Daoy (cell line): Measurements from ENCODE around the gene RPRML. TPM values are rescaled to one million over a fixed set of nuclear protein-coding genes. Genes with fewer than 3 reads are reported as not detected.
"Not testable (repeated sequence)": the region's sequence is repeated elsewhere in the genome, so short reads cannot be mapped to it uniquely, and the experiment has no call there.

Experiments
- DNase-seq: peaks from one replicate; pipeline ENCODE4 v3.0.0-alpha.2; 2015; ENCODE audit warnings: low read depth
- total RNA-seq: library from RNA; depleted of rRNA; stranded (reverse); fragments of >200 nt; shearing (Covaris generic); gene quantifications from 2 replicates; pipeline ENCODE4 v1.2.3, GENCODE V29; 2014

RPRML gene
- total RNA-seq, 1 experiment from 2014 or later, result 0.29 TPM

DNA sequence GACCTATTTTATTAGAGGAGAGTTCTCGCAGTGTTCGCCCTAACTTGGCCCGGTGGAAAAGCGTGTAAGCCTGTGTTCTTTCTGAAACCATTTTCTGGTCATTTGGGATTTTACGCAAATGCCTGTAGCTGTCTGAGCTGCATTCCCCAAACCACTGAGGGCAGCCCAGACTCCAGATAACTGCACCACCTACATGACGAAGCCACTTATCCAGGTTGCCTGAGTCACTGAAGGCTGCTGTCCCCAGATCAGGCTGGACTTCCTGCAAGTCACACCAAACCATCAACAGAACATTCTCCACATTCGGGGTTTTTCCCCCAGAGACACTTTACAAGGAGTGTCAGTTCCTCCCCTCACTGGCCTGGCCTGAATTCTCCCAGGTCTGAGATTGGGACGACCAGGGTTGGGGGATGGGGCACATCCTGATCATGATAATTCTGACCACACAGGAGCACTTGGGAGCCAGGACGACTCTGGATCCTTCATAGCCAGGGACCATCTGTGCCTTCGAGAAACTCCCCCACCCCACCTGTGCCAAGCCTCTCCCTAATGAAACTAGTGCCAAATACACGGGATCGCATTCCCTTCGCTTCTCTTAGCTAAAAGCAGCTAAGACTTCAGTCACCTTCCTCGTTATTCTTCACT is 2.3 kb downstream of the RPRML start:
- peak; percentile 86 for DNase-seq

DNA sequence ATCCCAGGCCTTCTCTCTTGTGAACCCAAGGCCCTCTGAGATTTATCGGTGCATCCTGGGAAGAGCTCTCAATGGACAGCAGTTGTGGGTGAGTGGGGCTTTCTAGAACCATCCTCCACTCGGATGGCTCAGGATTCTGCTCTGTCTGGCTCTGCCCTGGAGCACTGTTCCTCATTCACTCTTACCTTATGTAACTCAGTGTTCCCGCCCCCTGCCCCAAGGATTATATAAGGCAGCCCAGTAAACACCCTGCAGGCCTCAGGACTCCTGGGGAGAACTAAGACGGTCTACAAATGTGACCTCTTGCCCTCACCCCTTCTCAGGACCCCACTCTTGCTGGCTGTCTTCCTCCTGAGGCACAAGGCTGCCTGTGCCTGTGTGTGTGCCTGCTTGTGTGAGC is 3.8 kb downstream of the RPRML start:
- no peak for DNase-seq

DNA sequence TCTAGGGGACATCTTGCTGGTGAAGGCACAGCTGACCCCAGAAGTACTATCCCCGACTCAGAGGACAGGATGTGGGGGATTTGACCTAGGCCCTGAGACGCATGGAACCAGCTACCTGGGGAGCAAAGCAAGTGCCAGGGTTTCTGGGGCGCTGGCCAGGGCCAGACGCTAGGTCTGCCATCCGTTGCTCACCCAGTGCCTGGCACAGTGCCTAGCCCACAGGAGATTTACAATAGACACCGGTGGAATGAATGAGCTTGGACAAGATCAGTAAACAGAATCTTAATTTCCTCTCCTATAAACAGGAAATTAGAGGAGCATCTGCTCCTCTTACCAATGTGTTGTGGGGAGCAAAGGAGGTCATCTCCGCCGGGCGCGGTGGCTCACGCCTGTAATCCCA is 5.0 kb downstream of the RPRML start:
- no peak for DNase-seq

DNA sequence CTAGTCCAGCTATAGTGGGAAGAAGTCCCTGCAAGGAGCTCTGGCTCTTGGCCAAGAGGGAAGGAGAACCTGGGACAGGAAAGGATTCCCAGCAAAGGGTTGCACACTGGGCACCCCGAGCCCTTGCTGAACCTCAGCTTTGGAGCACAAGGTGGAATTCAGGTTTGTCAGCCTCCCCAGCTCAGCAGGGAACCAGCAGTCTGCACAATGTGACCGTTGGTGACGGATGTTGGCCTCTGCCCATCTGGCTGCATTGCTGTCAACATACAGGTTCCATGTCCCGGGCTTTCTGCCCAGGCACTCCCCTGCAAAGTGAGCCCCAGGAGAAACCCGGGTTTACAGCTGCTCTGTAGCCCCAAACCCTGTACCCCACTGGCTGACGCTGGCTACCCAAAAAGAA is 6.7 kb downstream of the RPRML start:
- no peak for DNase-seq

DNA sequence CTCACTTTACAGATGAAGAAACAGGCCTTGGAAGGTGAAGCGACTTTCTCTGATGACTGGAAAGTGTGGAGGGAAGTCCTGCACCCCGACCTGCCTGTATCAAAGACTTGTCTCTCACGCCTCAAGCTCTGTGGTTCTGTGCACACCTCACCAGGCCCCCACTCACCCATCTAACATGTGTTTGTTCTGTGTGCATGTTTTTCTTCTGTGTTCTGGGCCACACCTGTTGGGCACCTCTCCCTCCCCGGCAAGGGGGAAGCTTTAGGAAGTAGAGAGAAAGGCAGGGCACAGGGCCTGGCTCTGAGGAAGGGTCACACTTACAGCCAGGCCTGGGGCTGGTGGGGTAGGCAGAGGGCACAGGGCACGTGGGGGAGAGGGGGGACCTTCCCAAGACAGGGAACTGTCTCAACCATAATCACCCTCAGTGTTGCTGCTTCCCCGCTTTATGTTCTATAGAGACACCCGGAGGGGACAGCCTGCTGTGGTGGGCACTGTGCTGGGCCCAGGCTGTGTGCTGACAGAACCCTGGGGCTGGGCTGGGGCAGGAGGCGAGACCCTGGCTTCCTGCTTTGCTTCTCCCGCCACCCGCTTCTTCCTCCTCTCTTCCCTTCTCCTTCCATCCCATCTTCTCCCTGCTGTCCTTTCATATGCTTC is 7.3 kb downstream of the RPRML start:
- DNase-seq, result no peak

DNA sequence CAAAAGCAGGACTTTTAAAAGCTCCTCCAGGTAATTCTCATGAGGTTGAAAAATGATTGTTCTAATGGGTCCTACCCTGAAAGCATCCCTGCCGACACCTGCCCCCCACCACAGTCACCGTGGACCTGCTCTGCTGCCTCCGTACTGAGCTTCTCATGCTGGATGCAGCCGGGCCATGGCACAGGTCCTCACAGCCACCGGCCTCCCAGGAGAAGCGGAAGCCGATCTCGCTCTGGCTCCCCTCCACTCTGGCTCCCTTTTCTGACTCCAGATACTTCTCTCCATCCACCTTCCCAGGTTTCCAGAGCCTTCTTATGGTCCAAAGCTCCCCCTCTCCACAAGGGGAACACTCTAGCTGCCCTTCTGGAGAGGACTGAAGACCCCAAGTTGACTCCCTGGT is 10.2 kb downstream of the RPRML start:
- no peak for DNase-seq

DNA sequence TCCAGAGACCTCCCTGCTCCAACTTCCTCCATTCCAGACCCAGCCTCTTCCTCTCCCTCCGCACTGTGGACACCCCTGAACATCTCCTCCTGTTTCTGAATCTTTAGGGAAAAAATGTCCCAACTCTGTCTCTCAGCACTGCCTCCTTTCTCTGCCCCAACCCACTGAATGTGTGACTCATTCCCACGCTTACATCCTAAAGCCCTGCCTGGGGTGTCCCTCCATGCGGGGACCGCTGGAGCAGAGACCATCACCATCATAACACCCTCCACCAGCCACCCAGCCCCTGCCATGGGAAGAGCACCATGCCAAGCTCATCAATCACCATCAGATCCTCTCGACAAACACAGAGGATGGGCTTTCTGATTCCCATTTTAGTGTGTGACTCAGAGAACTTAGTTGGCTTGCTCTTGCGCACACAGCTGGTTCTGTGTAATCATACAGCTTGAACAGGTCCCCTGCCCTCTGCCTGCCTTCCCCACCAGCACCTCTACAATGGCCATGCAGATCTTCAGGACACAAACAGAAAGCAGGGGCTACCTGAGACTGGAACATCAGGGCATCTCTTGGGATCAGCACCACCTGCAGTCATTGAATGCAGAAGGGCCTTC is 10.7 kb downstream of the RPRML start:
- no peak for DNase-seq

DNA sequence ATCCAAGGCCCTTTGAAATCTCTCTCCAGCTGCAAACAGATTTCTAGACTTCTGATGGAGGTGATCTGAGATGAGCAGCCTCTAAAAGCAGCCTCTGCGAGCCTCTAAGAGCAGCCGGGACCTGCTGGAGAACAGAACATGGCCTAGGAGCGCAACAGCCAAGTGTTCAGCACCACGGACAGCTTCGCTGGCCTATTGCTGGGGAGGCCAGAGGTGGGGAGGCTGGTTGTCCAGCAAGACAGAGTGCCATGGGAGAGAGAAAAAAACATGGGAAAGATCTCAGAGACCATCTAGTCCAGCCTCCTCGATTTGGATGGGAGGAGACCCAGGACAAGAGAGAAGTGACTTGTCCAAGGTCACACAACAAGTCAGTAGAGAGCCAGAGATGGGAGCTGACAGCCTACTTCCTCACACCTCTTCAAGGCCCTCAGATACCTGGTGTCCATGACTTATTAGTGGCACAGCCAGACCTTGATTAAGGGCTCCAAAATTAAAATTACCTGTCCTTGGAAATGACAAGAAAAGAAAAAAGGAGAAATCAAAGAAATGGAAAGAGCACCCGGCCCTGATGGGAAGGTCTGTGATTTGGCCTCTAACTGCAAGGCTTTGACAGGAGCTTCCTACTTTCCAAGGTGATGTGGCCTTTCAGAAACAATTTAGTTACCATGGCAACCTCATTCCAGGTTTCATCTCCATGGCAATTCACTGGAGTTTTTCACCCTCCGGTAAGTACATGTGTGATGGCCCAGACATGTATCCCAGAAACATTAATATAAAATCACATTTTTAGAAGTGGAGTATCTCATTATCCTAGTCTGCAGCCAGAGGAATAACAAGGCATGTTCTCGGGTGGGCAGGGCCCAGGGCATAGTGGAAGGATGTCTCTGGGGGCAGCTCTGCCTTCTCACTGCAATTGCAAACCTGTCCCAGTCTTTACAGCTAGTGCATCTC is 14.5 kb downstream of the RPRML start:
- no peak for DNase-seq

DNA sequence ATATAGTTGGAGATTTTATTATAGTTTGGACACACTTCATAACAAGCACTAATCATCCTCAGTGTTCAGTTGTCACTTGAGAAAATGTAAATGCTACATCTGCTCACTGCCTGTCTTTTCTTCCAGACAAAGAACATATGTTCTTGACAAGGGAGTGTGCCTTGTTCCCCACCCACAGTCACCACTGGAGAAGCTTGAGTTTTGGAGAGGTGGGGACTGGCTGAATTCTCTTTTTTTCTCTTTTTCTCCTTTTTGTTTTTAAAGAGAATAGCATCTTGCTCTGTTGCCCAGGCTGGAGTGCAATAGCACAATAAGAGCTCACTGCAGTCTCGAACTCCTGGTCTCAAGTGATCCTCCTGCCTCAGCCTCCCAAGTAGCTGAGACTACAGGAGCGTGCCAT is 15.5 kb downstream of the RPRML start:
- no peak for DNase-seq

DNA sequence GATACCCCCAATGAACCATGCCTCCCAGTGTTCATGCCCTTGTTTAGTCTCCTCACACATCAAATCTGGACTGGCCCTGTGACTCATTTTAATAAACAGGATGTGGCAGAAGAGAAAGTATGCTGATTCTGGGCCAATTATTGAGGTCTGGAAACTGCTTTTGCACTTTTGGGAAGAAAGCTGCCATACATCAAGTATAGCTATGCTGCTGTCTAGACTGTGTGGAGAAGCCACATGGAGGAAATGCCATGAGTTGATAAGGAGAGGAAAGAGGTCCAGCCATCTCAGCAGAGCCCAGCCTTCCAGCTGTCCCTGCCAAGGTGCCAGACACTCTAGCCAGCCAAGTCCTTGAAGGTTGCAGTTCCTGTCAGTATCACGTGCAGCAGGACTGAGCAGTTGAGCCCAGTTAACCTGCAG is 16.7 kb downstream of the RPRML start:
- peak; percentile 63 for DNase-seq

DNA sequence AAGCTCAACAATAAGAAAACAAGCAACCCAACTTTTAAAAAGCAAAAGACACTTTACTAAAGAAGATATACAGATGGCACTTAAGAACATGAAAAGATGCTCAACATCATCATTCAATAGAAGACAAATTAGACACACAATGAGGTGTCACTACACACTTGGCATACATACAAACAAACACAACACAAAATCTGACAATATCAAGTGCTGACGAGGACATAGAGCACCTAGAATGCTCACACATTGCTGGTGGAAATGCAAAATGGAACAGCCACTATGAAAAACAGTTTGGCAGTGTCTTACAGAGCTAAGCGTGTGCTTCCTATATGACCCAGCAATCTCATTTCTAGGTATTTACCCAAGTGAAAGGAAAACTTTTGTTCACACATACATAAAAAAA is 18.9 kb downstream of the RPRML start:
- DNase-seq, result no peak

DNA sequence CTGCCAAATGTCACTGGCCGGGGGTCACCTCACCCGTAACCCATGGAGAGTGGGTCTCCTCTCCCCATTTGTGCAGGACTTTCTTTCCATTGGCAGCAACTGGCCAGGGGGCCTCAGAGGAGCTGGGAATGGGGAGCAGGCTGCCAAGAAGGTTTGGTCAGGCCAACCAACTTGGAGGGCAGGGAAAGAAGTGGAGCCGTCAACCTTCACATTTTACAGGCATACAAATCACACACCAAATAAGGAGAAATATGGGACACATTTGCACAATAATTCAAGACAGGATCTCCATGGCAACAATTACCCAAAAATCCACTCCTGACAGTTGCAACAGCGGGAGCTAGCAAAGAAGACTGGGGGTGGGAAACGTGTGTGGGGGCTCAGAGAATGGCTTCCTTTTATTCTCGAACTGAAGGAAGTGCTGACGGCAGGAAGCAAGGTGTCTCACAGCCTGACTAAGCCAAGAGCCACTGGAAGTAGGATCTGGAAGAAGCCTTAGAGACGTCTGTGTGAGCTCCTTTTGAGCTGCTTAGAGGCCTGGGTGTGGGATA is 20.9 kb downstream of the RPRML start:
- no peak for DNase-seq

DNA sequence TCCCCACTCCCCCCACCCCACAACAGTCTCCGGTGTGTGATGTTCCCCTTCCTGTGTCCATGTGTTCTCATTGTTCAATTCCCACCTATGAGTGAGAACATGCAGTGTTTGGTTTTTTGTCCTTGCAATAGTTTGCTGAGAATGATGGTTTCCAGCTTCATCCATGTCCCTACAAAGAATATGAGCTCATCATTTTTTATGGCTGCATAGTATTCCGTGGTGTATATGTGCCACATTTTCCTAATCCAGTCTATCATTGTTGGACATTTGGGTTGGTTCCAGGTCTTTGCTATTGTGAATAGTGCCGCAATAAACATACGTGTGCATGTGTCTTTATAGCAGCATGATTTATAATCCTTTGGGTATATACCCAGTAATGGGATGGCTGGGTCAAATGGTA is 25.9 kb downstream of the RPRML start:
- DNase-seq, result not testable (repeated sequence)

DNA sequence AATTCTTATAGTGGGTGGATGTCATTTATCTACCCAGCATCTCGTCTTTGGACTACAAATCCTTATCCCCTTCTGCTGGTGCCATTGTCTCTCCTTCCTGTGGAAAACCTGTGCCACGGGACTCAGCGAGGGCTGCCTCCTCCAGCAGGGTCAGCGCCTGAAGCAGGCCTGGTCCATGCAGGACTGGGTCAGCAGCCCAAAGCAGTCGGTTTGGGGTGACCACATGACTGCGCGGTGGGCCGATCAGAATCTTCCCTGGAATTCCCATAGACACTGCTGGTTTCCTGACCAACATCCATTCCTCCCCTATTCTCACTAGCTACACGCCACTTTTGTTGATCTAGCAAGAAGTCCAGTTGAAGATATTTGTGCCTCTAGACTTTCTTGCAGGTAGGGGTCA is 26.9 kb downstream of the RPRML start:
- DNase-seq, result no peak

DNA sequence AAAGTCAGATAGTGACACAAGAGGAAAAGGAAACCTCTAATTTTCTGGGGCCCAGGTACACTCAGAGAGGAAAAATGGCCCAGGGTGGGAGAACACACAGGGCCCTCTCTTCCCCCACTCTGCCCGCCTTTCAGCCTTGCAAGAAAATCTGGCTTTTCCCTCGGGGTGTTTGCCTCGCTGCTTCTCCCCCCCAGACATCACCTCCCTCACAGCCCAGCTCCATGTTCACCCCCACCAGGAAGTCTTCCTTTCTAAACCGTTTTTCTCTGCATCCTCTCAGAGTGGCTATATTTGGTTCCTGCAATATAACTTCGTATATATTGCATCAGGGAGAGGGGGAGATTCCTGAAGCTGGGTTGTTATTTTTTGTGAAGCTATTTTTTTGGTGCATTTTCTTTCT is 27.3 kb downstream of the RPRML start:
- DNase-seq, result no peak

DNA sequence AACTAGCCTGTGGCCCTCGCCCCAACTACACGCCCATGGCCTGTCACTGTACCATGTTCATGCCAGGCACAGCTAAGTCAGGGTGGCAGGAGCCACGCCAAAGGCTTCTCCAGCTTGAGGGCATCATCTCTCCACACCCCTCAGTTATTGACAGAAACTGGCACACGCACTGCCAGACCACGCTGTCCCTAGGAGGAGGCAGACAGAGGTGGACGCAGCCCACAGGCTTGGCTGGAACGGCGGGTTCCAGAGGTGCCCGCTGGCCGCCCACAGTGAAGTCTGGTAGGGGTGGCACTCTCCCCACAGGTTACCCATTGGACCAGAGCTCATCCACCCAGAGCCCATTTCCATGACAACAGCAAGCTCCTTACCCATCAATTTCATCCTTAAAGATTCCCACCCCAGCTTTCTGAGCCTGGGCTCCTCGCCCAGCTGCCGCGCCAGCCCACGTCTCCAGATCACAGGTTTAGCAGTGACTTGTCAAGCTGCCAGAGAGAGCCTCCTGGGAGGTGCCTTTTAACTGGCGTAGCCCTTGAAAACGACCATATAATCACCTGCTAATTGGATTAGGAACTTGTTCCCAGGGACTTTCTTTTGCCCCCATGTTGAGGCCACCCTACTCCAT is 27.9 kb downstream of the RPRML start:
- DNase-seq, result no peak

DNA sequence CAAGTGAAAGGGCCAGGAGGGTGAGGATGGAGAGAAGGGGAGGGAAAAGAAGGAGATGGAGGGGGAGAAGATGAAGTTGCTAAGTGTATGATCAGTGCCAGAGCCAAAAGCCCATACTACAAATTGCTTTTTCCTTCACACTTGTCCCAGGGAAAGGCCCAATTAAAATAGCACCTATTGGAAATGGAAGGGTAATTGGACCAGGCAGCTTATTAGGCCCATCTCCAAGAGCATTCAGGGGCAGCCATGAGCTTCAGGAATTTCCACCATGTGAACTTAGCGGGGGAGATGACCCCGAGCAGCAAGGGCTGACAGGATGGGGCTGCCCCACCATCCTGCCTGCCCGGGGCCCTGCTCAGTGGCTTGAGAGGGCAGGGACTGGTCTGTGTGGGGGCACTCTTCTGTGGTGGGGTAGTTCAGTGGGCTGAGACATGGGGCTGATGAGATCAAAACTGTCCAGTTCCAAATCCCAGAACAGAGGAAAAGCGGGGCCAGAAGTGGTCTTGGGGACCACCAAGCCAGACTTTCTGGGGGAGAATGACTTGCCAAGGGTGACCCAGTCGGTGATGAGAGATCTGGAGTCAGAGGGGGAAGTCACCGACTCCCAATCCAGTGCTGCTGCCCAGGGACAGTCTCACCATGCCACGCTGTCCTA is 28.6 kb downstream of the RPRML start:
- no peak for DNase-seq

DNA sequence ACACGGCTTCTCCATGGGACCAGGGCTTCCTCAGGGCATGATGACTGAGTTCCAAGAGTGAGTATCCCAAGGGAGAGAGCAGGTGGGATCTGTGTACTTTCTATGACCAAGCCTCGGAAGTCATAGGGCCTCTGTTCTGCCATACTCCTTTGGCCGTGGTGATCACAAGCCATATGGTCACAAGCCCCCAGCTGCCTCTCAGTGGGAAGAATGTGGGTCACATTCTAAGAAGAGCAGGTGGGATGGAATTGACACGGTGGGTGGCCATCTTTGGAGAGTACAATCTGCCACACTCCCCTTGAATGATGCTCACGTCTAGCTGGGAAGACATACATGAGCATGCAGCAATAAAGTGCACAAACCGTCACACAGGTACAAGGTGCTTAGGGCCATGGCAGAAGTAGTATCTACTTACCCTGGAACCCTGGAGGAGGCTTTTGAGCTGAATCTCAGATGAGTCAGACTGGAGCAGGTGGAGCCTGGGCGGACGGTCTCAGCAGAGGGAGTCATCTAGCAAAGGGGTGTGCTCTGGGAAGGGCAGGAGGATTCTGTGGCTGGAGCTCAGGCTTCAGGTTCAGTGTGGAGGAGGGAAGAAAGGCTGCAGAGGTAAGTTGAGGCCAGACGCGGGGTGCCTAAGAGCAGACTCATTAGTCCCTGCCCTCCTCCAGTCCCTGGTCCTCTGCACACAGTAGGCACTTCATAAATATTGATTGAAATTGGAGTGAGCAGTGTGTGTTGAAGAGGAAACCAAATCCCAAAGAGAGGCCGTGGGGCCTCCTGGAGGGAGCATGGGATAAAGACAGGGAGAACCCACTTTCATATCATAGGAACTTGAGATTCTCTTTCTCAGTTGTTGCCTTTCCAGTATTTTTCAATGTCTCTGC is 29.5 kb downstream of the RPRML start:
- DNase-seq, result peak; percentile 51

DNA sequence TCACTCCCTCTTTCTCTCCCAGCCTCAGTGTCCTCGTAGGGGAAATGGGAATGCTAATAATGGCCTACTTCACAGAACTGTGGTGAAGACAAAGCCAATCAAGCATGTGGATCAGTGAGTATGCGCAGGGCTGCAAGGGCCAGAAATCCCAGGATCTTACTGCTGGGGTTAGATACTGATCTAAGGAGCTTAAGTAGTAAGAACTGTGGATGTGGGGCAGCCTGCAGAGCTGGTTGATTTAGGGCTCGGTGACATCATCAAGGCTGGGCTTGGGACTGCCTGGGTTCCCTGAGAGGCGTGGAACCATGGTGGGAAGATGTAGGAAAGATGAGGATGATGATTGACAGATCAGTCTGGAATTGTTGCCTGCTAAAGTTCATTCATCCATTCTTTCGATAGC is 30.5 kb downstream of the RPRML start:
- DNase-seq, result no peak

DNA sequence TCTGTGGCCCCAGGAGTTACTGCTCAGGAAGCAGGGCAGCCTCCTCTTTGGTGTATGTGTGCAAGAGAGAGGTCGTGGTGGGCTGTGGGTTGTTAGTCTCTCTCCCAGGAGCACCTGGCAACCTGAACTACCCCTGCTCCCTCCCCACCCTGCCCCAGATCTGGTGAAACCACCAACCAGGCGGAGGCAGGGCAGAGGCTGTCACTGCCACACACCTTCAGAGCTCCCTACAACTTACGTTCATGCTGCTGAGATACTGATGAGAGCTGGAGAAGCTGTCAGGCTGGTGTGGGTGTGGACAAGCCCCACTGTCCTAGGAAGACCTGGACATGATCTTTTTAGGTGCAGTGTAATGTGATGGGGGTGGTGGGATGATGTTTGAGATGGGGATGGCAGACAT is 31.8 kb downstream of the RPRML start:
- DNase-seq, result no peak
